GM12892 (cell line): ENCODE results near the gene GLIS1. TPM values are rescaled to one million over a fixed set of nuclear protein-coding genes. Genes with fewer than 3 reads are reported as not detected.
"Not testable (repeated sequence)": the region's sequence is repeated elsewhere in the genome, so short reads cannot be mapped to it uniquely, and the experiment has no call there.

ENCODE experiments used
- DNase-seq: peaks from one replicate; pipeline ENCODE4 v3.0.0; 2011; ENCODE audit not compliant: insufficient read length
- FAIRE-seq: peaks from 2 replicates; lab custom pipeline; 2011; peaks lifted over from hg19 to GRCh38; lab: Jason Lieb, UNC
- POLR2A ChIP-seq: IDR thresholded peaks from 2 replicates; pipeline ENCODE4 v1.6.1; 2011; ENCODE audit warnings: low read depth, low read length, control low read depth
- POLR2AphosphoS5 ChIP-seq: IDR thresholded peaks from 2 replicates; pipeline ENCODE4 v1.6.1; 2011; ENCODE audit warnings: low read depth, low read length, control low read depth
- TAF1 ChIP-seq: IDR thresholded peaks from 2 replicates; pipeline ENCODE4 v1.6.1; 2011; ENCODE audit warnings: low read depth, mild to moderate bottlenecking, control low read depth, low read length, borderline replicate concordance
- polyA plus RNA-seq: library from polyadenylated mRNA; unstranded; fragments of >200 nt; gene quantifications from one replicate; pipeline ENCODE4 v1.2.1, GENCODE V29; 2012; ENCODE audit warnings: missing spikeins, inconsistent platforms; ENCODE audit not compliant: missing spikeins

GLIS1 gene
- not detected for polyA plus RNA-seq

GRCh38 chr1:53739109-53739681 is at the start of gene GLIS1:
Gene GLIS1 (minus strand): TSS chr1:53739164. CDS start chr1:53738064, 1,100 bp downstream.
- peak; percentile 50 for FAIRE-seq
- TF ChIP-seq TAF1 = no peak
- no peak for TF ChIP-seq POLR2AphosphoS5
- TF ChIP-seq POLR2A = no peak
- peak; percentile 98 for DNase-seq

- no peak for TF ChIP-seq POLR2AphosphoS5
- TF ChIP-seq TAF1 = no peak
- no peak for TF ChIP-seq POLR2A
- DNase-seq (no peak), FAIRE-seq (no peak)
Measured at GRCh38 chr1:53787655-53788054, 48.7 kb upstream of the GLIS1 start.

DNA sequence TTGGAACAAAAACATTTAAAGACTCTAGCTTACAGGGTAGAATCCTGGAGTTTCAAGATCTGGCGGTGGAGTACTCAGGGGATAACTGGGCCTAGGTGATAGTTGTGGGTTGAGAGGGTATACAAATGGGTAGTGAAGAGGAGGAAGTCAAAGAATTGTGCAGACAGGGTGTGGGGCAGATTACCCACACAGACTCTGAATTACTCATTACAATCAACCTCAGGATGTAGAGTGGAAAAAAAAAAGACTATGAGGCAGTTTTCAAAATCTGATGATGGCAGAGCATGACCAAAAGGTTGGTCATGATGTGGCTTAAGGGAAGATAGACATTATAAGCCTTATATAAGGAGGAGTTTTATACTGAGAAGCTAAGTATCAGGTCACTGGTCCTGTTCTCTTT is 44.1 kb upstream of the GLIS1 start:
- DNase-seq = no peak
- no peak for TF ChIP-seq POLR2AphosphoS5
- no peak for FAIRE-seq

DNA sequence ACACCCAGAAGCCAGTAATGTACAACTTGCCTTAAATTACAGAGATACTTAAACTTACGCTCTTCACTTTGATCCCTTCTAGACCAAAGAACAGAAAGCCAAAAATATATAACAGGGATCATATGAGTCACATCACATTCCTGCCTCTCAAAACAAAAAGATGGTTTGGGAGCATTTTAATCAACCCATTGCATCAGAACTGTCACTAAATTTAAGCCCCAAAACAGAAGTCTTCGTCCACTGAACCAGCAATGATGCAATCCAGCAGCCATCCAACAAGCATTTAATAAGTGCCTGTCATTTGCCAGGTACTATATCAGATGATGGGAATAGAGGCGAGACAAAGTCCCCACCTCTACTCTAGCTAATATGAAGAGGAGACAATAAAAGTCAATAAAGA is 42.7 kb upstream of the GLIS1 start:
- no peak for TF ChIP-seq POLR2A
- no peak for TF ChIP-seq POLR2AphosphoS5
- no peak for DNase-seq
- FAIRE-seq = no peak

DNA sequence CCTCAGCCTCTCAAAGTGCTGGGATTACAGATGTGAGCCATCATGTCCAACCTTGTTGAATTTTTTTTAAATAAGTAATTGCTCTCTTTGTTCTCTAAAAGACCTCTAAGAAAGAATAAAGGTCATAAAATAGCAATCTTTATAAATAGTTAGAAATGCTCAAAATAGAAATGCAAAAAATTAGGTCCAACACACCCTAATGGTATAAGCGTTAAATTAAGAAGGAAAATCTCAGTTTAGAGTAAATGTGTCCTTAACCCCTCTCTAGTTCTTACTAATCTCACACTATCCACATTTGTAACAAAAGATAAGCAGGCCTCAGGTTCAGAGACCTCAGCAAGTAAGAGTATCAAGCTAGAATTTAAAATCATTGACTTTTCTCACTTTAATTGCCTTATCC is 38.3 kb upstream of the GLIS1 start:
- no peak for FAIRE-seq
- TF ChIP-seq POLR2A (no peak), POLR2AphosphoS5 (no peak), TAF1 (no peak)
- DNase-seq = no peak

- TF ChIP-seq POLR2AphosphoS5 = no peak
- no peak for FAIRE-seq
Measured at GRCh38 chr1:53771648-53772047, 32.7 kb upstream of the GLIS1 start.

GRCh38 chr1:53769780-53770179 is 30.8 kb upstream of the GLIS1 start:
- DNase-seq = no peak
- FAIRE-seq = peak; percentile 48
- no peak for TF ChIP-seq POLR2AphosphoS5
- TF ChIP-seq POLR2A = no peak
- no peak for TF ChIP-seq TAF1

More at GRCh38 chr1:53771648-53772047, 32.7 kb upstream of the GLIS1 start:
- DNase-seq = no peak

DNA sequence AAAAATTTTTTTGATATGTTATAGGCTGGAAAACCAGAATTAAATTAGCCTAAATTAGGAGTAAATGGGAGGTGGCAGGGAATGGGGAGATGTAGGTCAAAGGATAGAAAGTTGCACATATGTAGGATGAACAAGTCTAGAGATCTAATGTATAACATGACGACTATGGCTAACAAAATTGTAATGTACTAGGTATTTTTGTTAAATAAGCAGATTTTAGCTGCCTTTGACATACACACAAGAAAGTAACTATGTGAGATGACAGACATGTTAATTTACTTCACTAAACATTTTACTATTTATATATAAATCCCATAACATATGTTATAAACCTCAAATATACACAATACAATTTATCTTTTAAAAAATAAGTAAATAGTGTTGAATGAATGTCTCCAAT is 30.2 kb upstream of the GLIS1 start:
- FAIRE-seq (no peak), DNase-seq (no peak)
- no peak for TF ChIP-seq TAF1
- no peak for TF ChIP-seq POLR2AphosphoS5
- no peak for TF ChIP-seq POLR2A

DNA sequence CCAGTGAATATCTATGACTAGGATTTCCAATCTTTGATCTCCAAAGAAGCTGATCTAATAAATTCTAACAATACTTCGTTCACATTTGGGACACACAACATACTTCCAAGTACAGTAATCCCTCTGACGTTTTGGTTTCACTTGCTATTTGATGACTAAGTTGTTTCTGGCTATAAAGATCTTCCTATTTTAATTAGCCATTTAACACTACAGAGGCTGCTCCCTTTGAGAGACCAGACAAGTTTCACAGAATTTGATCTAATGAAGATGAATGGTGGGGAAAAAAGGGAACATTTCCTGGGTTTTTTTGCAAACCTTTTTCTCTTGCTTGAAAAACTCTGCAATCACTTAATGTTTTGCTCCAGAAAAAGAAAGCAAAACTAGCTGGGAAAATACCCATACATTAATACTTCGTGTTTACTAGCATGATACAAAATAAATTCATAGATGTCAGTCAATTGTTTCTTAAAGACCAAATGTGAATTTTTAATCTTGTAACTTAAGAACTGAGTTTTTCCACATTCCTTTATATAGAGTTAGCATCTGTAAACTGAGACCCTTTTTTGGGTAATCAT is 28.0 kb upstream of the GLIS1 start:
- FAIRE-seq (peak; percentile 70), DNase-seq (no peak)
- TF ChIP-seq TAF1 (no peak), POLR2A (no peak), POLR2AphosphoS5 (no peak)

DNA sequence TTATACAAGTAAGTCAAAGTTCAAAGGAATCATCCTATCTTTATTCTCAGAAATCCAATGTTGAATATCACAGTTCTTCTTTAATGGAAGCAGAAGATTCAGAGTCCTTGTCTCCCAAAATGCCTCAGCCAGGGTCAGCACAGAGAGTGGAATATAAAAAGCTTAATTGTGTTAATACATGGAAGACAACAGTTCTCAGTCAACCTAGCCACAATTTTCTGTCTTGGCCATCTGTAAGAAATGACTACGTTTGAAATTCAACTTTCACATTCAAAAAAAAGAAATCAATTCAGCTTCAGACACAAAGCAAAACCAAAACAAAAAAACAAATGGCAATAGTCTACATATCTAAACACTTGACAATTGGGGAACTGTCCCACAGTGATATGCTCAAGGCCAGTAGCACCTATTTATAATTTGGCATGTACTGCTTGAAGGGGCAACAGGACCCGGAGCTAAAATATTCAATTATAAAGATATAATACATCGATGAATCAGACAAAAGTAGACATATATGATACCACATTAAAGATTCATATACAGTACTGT is 27.3 kb upstream of the GLIS1 start:
- no peak for FAIRE-seq
- DNase-seq = no peak
- TF ChIP-seq POLR2AphosphoS5 = no peak
- no peak for TF ChIP-seq TAF1
- no peak for TF ChIP-seq POLR2A

DNA sequence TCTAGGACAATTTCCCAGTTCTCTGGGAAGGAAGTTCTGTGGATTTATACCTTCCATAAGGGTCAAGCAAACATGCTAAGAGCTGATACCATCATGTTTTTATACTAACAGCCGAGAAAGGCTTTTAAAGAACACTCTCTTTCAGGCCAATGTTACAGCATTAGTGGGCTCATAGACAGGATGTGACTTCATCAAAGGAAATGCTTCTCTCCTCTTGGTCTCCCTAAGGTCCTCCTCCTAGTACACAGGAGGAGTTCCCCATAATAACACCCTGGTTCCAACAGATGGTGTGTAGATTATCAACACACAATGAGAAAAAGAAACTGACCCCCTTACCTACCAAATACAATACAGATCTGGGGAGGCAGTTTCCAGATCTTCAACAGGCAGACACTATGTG is 26.7 kb upstream of the GLIS1 start:
- FAIRE-seq (peak; percentile 76), DNase-seq (no peak)
- TF ChIP-seq POLR2AphosphoS5 (no peak), TAF1 (no peak), POLR2A (no peak)

GRCh38 chr1:53763911-53764310 is 24.9 kb upstream of the GLIS1 start:
- DNase-seq = no peak
- no peak for TF ChIP-seq TAF1
- no peak for TF ChIP-seq POLR2A
- no peak for TF ChIP-seq POLR2AphosphoS5
- FAIRE-seq = no peak

DNA sequence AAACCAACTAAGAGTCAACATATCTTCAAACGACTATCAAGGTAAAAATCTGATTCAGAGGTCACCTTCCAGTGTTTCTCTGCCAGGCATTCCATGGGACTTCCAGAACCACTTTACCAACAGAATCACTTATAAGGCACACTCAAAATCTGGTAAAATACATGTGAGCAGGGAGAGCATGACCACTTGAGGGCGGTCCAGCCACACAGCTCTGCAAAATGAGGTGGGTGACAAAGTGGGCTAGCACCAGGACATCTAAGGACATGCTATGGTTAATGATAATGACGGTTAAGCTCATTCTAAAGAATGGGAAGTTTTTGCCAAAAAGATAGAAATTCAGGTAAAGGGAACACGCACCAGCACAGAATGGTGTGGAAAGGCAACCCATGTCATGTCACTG is 24.5 kb upstream of the GLIS1 start:
- TF ChIP-seq TAF1 = no peak
- FAIRE-seq (no peak), DNase-seq (no peak)

GRCh38 chr1:53760497-53760896 is 21.5 kb upstream of the GLIS1 start:
- not testable (repeated sequence) for FAIRE-seq, DNase-seq
